ENCODE measurements around the gene FYCO1.

- no peak for TF ChIP-seq POLR2A (IDR thresholded peaks at IDR 0.05)
- TF ChIP-seq CTCF (IDR thresholded peaks at IDR 0.05 in 8 of 11, conservative IDR thresholded peaks at IDR 0.05 in 3 of 11): no peak
- no peak for TF ChIP-seq POLR2AphosphoS5 (IDR thresholded peaks at IDR 0.05)
Measured at GRCh38 chr3:45980229-45980813, 15.3 kb downstream of the FYCO1 start.
